K562 (cell line): ENCODE data around the gene NR4A2. TPM values are rescaled to one million over a fixed set of nuclear protein-coding genes. Genes with fewer than 3 reads are reported as not detected.

Experiments
- BCLAF1 ChIP-seq, 2 experiments: fragments of 450-650 bp in 1 of 2; IDR thresholded peaks; 2 replicates each; pipeline ENCODE4 v1.6.1; 2011 to 2017; ENCODE audit warnings: low read depth in 2 of 2, antibody characterized with exemption in 1 of 2, borderline replicate concordance in 1 of 2, low read length in 1 of 2, mild to moderate bottlenecking in 1 of 2, mixed read lengths in 1 of 2; ENCODE audit not compliant: control insufficient read depth in 1 of 2
- BRF2 ChIP-seq: IDR thresholded peaks from 3 replicates; pipeline ENCODE4 v1.6.1; 2011; ENCODE audit warnings: borderline replicate concordance, mild to moderate bottlenecking; ENCODE audit not compliant: insufficient read length, insufficient read depth
- CC2D1A ChIP-seq: fragments of 450-650 bp; IDR thresholded peaks from 2 replicates; pipeline ENCODE4 v1.6.1; 2017; ENCODE audit warnings: mild to moderate bottlenecking
- CHD1 ChIP-seq: fragments of 200-600 bp; sonication (generic); IDR thresholded peaks from one replicate; pipeline ENCODE4 v1.6.1; 2012; ENCODE audit warnings: mild to moderate bottlenecking, moderate library complexity, low read length, inconsistent platforms
- CTCF ChIP-seq, 3 experiments: IDR thresholded peaks in 2 of 3; conservative IDR thresholded peaks in 1 of 3; 2 replicates each; pipeline ENCODE4 v1.5.1; 2011 to 2012; ENCODE audit warnings: low read length in 3 of 3, mild to moderate bottlenecking in 3 of 3, control low read depth in 2 of 3, improper control_type of control experiment in 1 of 3, inconsistent platforms in 1 of 3, low read depth in 1 of 3, mixed read lengths in 1 of 3, moderate library complexity in 1 of 3; ENCODE audit not compliant: insufficient read depth in 2 of 3
- DPF2 ChIP-seq: fragments of 450-650 bp; IDR thresholded peaks from 2 replicates; pipeline ENCODE4 v1.6.1; 2016
- EP300 ChIP-seq: IDR thresholded peaks from 2 replicates; pipeline ENCODE4 v1.6.1; 2012; ENCODE audit warnings: low read length, improper control_type of control experiment
- GATA2 ChIP-seq: sonication (generic); formaldehyde crosslinking; IDR thresholded peaks from 2 replicates; pipeline ENCODE4 v1.4.0; 2020; ENCODE audit warnings: mild to moderate bottlenecking, missing genetic modification reagents
- JUND ChIP-seq, 2 experiments: IDR thresholded peaks; 2 replicates in 1 of 2; 3 replicates in 1 of 2; pipeline ENCODE4 v1.6.1; 2011; ENCODE audit warnings: borderline replicate concordance in 2 of 2, low read depth in 2 of 2, low read length in 2 of 2, improper control_type of control experiment in 1 of 2, missing biosample characterization in 1 of 2, missing genetic modification characterization in 1 of 2, missing genetic modification reagents in 1 of 2
- MAFG ChIP-seq: fragments of 450-650 bp; conservative IDR thresholded peaks from 2 replicates; pipeline ENCODE4 v1.6.1; 2016; ENCODE audit warnings: missing genetic modification characterization, missing compliant biosample characterization
- MYC ChIP-seq, 2 experiments: fragments of 250-450 bp in 1 of 2; sonication (Bioruptor Pico) in 1 of 2; IDR thresholded peaks; 2 replicates each; pipeline versions ENCODE4 v1.5.1 to v1.6.1; 2012 to 2021; ENCODE audit warnings: low read depth in 2 of 2, borderline replicate concordance in 1 of 2, improper control_type of control experiment in 1 of 2, low read length in 1 of 2, mild to moderate bottlenecking in 1 of 2, moderate library complexity in 1 of 2
- NFRKB ChIP-seq: fragments of 450-650 bp; IDR thresholded peaks from 2 replicates; pipeline ENCODE4 v1.6.1; 2016; ENCODE audit warnings: low read depth
- PKNOX1 ChIP-seq: fragments of 450-650 bp; IDR thresholded peaks from 2 replicates; pipeline ENCODE4 v1.6.1; 2016
- TBP ChIP-seq: optimal IDR thresholded peaks from 2 replicates; pipeline ENCODE3; 2011; ENCODE audit warnings: low read depth, low read length, improper control_type of control experiment
- ZBTB12 ChIP-seq: fragments of 250-450 bp; sonication (Bioruptor Pico); IDR thresholded peaks from 2 replicates; pipeline ENCODE4 v1.4.0; 2020
- ZNF780A ChIP-seq: fragments of 250-450 bp; sonication (Bioruptor Pico); IDR thresholded peaks from 2 replicates; pipeline ENCODE4 v1.5.0; 2021; ENCODE audit warnings: mild to moderate bottlenecking
- polyA plus RNA-seq, 8 experiments: library from polyadenylated mRNA; depleted of rRNA in 4 of 8; stranded (reverse) in 5 of 8; unstranded in 3 of 8; fragments of >200 nt; fragmentation: Nextera tagmentation in 2 of 8; fragmentation: Illumina TruSeq in 1 of 8; extraction: Ambion mirVana in 2 of 8; extraction: Trizol in 1 of 8; gene quantifications; 2 replicates each; pipeline versions ENCODE4 v1.2.1 to v1.2.3, GENCODE V29; 2011 to 2014; ENCODE audit warnings: inconsistent platforms in 1 of 8, missing spikeins in 1 of 8
- total RNA-seq, 7 experiments: library from RNA; depleted of rRNA in 6 of 7; stranded (reverse); fragments of >200 nt in 6 of 7; fragmentation: Illumina TruSeq in 2 of 7; extraction: Trizol in 2 of 7; gene quantifications; 2 replicates each; pipeline versions ENCODE4 v1.2.1 to v1.2.3, GENCODE V29; 2011 to 2021; ENCODE audit warnings: low replicate concordance in 1 of 7

NR4A2 gene
- total and polyA plus RNA-seq, 9 of the 15 experiments (the other 6 are each of a cell fraction or from before 2014, with no cell fraction given) = 0.94 to 5.1 (median 1.3) TPM

GRCh38 chr2:156343096-156343939 lies 10.8 kb upstream of the NR4A2 start (continued):
- no peak for TF ChIP-seq CTCF (IDR thresholded peaks at IDR 0.05 in 2 of 3, conservative IDR thresholded peaks at IDR 0.05 in 1 of 3; ENCODE audit: insufficient read depth in 2 of 3, low read depth in 1 of 3, low read length in 3 of 3)
- TF ChIP-seq CC2D1A = no peak
- no peak for TF ChIP-seq ZBTB12 (CRISPR knock-in tag)
- TF ChIP-seq JUND (IDR thresholded peaks at IDR 0.05; ENCODE audit: borderline replicate concordance, low read depth, low read length) = no peak
- TF ChIP-seq JUND (tag; IDR thresholded peaks at IDR 0.05; ENCODE audit: borderline replicate concordance, low read depth, low read length) = 0 out of 3 replicates have a peak, but pooled peaks have one; percentile 36
- 0 out of 2 replicates have a peak, but pooled peaks have one; percentile 28 for TF ChIP-seq MAFG (tag)
- TF ChIP-seq ZNF780A = no peak
- TF ChIP-seq BCLAF1 (IDR thresholded peaks at IDR 0.05; ENCODE audit: borderline replicate concordance in 1 of 2, control insufficient read depth in 1 of 2, low read depth in 2 of 2, low read length in 1 of 2) = 0 out of 4 replicates have a peak, but pooled peaks of 1 of the 2 experiments have one; percentile 33
- TF ChIP-seq GATA2 = peak; percentile 52; the same call in 1 of the 2 replicates
- peak; percentile 39; the same call in 1 of the 2 replicates for TF ChIP-seq DPF2
- TF ChIP-seq MYC (IDR thresholded peaks at IDR 0.05; ENCODE audit: low read depth, low read length) = 0 out of 2 replicates have a peak, but pooled peaks have one; percentile 11
- no peak for TF ChIP-seq MYC (CRISPR knock-in tag; IDR thresholded peaks at IDR 0.05; ENCODE audit: borderline replicate concordance, low read depth)
- peak; percentile 62 for TF ChIP-seq CHD1
- TF ChIP-seq PKNOX1 = peak; percentile 14; the same call in 1 of the 2 replicates
- TF ChIP-seq NFRKB = 0 out of 2 replicates have a peak, but pooled peaks have one; percentile 22
- TF ChIP-seq TBP = peak; percentile 16
- 0 out of 2 replicates have a peak, but pooled peaks have one; percentile 21 for TF ChIP-seq EP300
- no peak for TF ChIP-seq BRF2
